Kidney (tissue), 14 donors: Measurements from ENCODE around the gene ECSIT. TPM values are rescaled to one million over a fixed set of nuclear protein-coding genes. Genes with fewer than 3 reads are reported as not detected.
A peak's percentile ranks its signal among the peaks of the same experiment; 100 is the strongest.

Experiments
- DNase-seq, 5 donors: peaks; one replicate each; pipeline ENCODE4 v3.0.0-alpha.2; 2013 to 2020
- FAIRE-seq: peaks from 2 replicates; lab custom pipeline; 2012; peaks lifted over from hg19 to GRCh38; lab: Jason Lieb, UNC
- H3K27ac ChIP-seq, 2 donors: one replicate each; pipeline ENCODE4 v1.7.0; 2013; ENCODE audit warnings: low read depth in 2 of 2, low read length in 2 of 2, inconsistent platforms in 1 of 2
- H3K27me3 ChIP-seq: one replicate; pipeline ENCODE4 v1.7.1; 2013; ENCODE audit warnings: low read length, inconsistent platforms; ENCODE audit not compliant: control insufficient read depth, insufficient read depth
- H3K36me3 ChIP-seq, 3 donors: one replicate each; pipeline versions ENCODE4 v1.7.0 to v1.7.1; 2013; ENCODE audit warnings: low read length in 3 of 3, control low read depth in 1 of 3, inconsistent platforms in 1 of 3; ENCODE audit not compliant: insufficient read depth in 3 of 3, control insufficient read depth in 2 of 3
- H3K4me1 ChIP-seq, 3 donors: one replicate each; pipeline versions ENCODE4 v1.7.0 to v1.7.1; 2013; ENCODE audit warnings: low read length in 3 of 3, inconsistent platforms in 1 of 3, low read depth in 1 of 3; ENCODE audit not compliant: control insufficient read depth in 2 of 3, insufficient read depth in 2 of 3
- H3K4me3 ChIP-seq, 3 donors: one replicate each; pipeline versions ENCODE4 v1.7.0 to v1.8.1; 2013; ENCODE audit warnings: low read length in 3 of 3, control low read depth in 1 of 3, inconsistent platforms in 1 of 3
- H3K9ac ChIP-seq, 3 donors: one replicate each; pipeline versions ENCODE4 v1.7.0 to v1.7.1; 2013; ENCODE audit warnings: low read length in 3 of 3, control low read depth in 1 of 3, inconsistent platforms in 1 of 3
- H3K9me3 ChIP-seq, 3 donors: one replicate each; pipeline versions ENCODE4 v1.7.0 to v1.7.1; 2013; ENCODE audit warnings: low read length in 3 of 3, control low read depth in 1 of 3, inconsistent platforms in 1 of 3; ENCODE audit not compliant: control insufficient read depth in 2 of 3, insufficient read depth in 1 of 3
- CTCF ChIP-seq: IDR thresholded peaks from 3 replicates; pipeline ENCODE4 v1.5.1; 2012; ENCODE audit warnings: mild to moderate bottlenecking, moderate library complexity, borderline replicate concordance; ENCODE audit not compliant: insufficient read depth; ENCODE audit errors: extremely low read depth
- intact Hi-C: fragments of 100-400 bp; cut with DNase I; formaldehyde crosslinking; loops from one replicate; pipeline ENCODE4 v1.11.1; 2022
- polyA plus RNA-seq: library from polyadenylated mRNA; stranded (reverse); fragments of 350-450 nt; fragmentation: Illumina TruSeq; extraction: RNeasy Lipid Tissue Mini Kit (QIAGEN cat#74804); gene quantifications from one replicate; pipeline ENCODE4 v1.2.3, GENCODE V29; 2014; ENCODE audit warnings: low read depth, low replicate concordance; ENCODE audit not compliant: insufficient read depth
- total RNA-seq: library from RNA; stranded (reverse); fragmentation: NEBNext Ultra II Directional; extraction: Animal tissue kit (Norgen Biotek cat#: 25700); gene quantifications from one replicate; pipeline ENCODE4 v1.2.1, GENCODE V29; 2021
- donor health status: control.
- donor health status: control.
- donor health status: control.
- donor health status: control.
- donor health status: control.
- donor health status: DM: yes; HTN: yes; CAD: no.
- donor health status: Normal renal cell carcinoma (clear cell type).

Gene ECSIT
- total and polyA plus RNA-seq, 2 donors from 2014 or later: 33.8 to 83.4 TPM

GRCh38 chr19:11535792-11536595, 7.1 kb upstream of the ECSIT start:
- H3K9me3 ChIP-seq: no peaks in the 10 kb centered on the region
- no peaks in the 10 kb centered on the region for H3K27me3 ChIP-seq
- intact Hi-C loops: no loop called here
- H3K27ac ChIP-seq: peak overlapping the region; percentile 65 to 85
- peak overlapping the region; percentile 1 to 68 (median 59) for H3K4me3 ChIP-seq
- no peak for FAIRE-seq
- peaks cover 0 to 8% (median 3%) of the 10 kb centered on the region in 3 donors for H3K4me1 ChIP-seq
- peak overlapping the region in 2 of 3 donors; percentile 54 to 69 for H3K9ac ChIP-seq
- peak; percentile 76 for TF ChIP-seq CTCF
- H3K36me3 ChIP-seq: no peaks in the 10 kb centered on the region
- DNase-seq: peak; percentile 88 to 97 (median 94)

GRCh38 chr19:11534948-11535347, 6.0 kb upstream of the ECSIT start:
- H3K27ac ChIP-seq: no peak overlapping the region

GRCh38 chr19:11534538-11534937, 5.6 kb upstream of the ECSIT start:
- H3K4me1 ChIP-seq: peaks cover 0 to 8% (median 3%) of the 10 kb centered on the region in 3 donors
- H3K9me3 ChIP-seq: no peaks in the 10 kb centered on the region
- no peak overlapping the region for H3K4me3 ChIP-seq
- intact Hi-C loops: no loop called here
- H3K36me3 ChIP-seq: no peaks in the 10 kb centered on the region
- no peak overlapping the region for H3K27ac ChIP-seq
- TF ChIP-seq CTCF: no peak
- H3K27me3 ChIP-seq: no peaks in the 10 kb centered on the region
- H3K9ac ChIP-seq: no peak overlapping the region
- DNase-seq: no peak
- no peak for FAIRE-seq

More at GRCh38 chr19:11534948-11535347, 6.0 kb upstream of the ECSIT start:
- intact Hi-C loops: no loop called here
- no peak for TF ChIP-seq CTCF
- Histone ChIP-seq H3K27me3 (no peaks in the 10 kb centered on the region), H3K36me3 (no peaks in the 10 kb centered on the region), H3K9ac (no peak overlapping the region), H3K9me3 (no peaks in the 10 kb centered on the region), H3K4me3 (no peak overlapping the region), H3K4me1 (peaks cover 0 to 8% (median 3%) of the 10 kb centered on the region in 3 donors)
- FAIRE-seq (no peak), DNase-seq (no peak)
